T-cell (primary cell): ENCODE measurements around the gene ENTHD1. TPM values are rescaled to one million over a fixed set of nuclear protein-coding genes. Genes with fewer than 3 reads are reported as not detected.

Source experiments
- ATAC-seq, 4 experiments: fragments of 200-7000 bp in 3 of 4; fragments of 150-1000 bp in 1 of 4; cut with Tn5 transposase; replicated peaks in 1 of 4; 1 replicate in 3 of 4; 2 replicates in 1 of 4; pipeline ENCODE4 v1.10.0; 2021; ENCODE audit warnings: moderate library complexity in 3 of 4, mild to moderate bottlenecking in 2 of 4, moderate number of reproducible peaks in 1 of 4
- CTCF ChIA-PET, 2 donors: fragments of 300-600 bp; sonication (Branson Sonifier 250); formaldehyde crosslinking; loops; one replicate each; lab custom pipeline; 2022; ENCODE audit warnings: antibody characterized with exemption in 2 of 2; lab: Charles Lee
- POLR2A ChIA-PET, 2 donors: fragments of 300-600 bp; sonication (Branson Sonifier 250); formaldehyde crosslinking; loops; one replicate each; lab custom pipeline; 2022; ENCODE audit warnings: antibody characterized with exemption in 2 of 2; lab: Charles Lee
- DNase-seq, 35 experiments: peaks; one replicate each; pipeline versions ENCODE4 v3.0.0 to v3.0.0-alpha.2; 2013 to 2023
- H3K27ac ChIP-seq: one replicate; pipeline ENCODE4 v1.5.1; 2013; ENCODE audit warnings: low read length
- H3K27me3 ChIP-seq, 2 experiments: replicated peaks in 1 of 2; 1 replicate in 1 of 2; 2 replicates in 1 of 2; pipeline versions ENCODE4 v1.6.1 to v1.7.0; 2013; ENCODE audit warnings: low read length in 1 of 2, mixed read lengths in 1 of 2; ENCODE audit not compliant: control insufficient read depth in 2 of 2, insufficient read depth in 2 of 2; ENCODE audit errors: extremely low read depth in 1 of 2
- H3K36me3 ChIP-seq, 2 donors: 1 replicate in 1 of 2; 2 replicates in 1 of 2; pipeline versions ENCODE4 v1.6.1 to v1.7.0; 2013; ENCODE audit warnings: low read length in 1 of 2; ENCODE audit not compliant: control insufficient read depth in 2 of 2, insufficient read depth in 1 of 2; ENCODE audit errors: extremely low read depth in 1 of 2
- H3K4me1 ChIP-seq, 2 experiments: 1 replicate in 1 of 2; 2 replicates in 1 of 2; pipeline versions ENCODE4 v1.6.1 to v1.7.0; 2013; ENCODE audit warnings: low read length in 2 of 2, mixed read lengths in 1 of 2; ENCODE audit not compliant: insufficient read depth in 2 of 2, control insufficient read depth in 1 of 2; ENCODE audit errors: extremely low read depth in 1 of 2
- H3K4me3 ChIP-seq, 2 donors: 1 replicate in 1 of 2; 2 replicates in 1 of 2; pipeline versions ENCODE4 v1.5.1 to v1.7.0; 2013; ENCODE audit warnings: mild to moderate bottlenecking in 2 of 2, low read length in 1 of 2, moderate library complexity in 1 of 2; ENCODE audit not compliant: control insufficient read depth in 1 of 2; ENCODE audit errors: extremely low read depth in 1 of 2
- H3K9me3 ChIP-seq: 2 replicates; pipeline ENCODE4 v1.7.0; 2013
- H3K27ac Mint-ChIP-seq, 2 donors: one replicate each; pipeline ENCODE4 v1.8.0; 2020 to 2021; ENCODE audit warnings: mild to moderate bottlenecking in 2 of 2, mixed read lengths in 2 of 2
- H3K27me3 Mint-ChIP-seq, 2 donors: one replicate each; pipeline ENCODE4 v1.8.0; 2021 to 2022; ENCODE audit warnings: mixed read lengths in 2 of 2
- H3K36me3 Mint-ChIP-seq: one replicate; pipeline ENCODE4 v1.8.0; 2021; ENCODE audit warnings: mixed read lengths
- H3K4me1 Mint-ChIP-seq, 3 donors: one replicate each; pipeline ENCODE4 v1.8.0; 2020 to 2022; ENCODE audit warnings: mixed read lengths in 3 of 3, mild to moderate bottlenecking in 1 of 3
- H3K4me3 Mint-ChIP-seq, 3 donors: one replicate each; pipeline ENCODE4 v1.8.0; 2020 to 2022; ENCODE audit warnings: mild to moderate bottlenecking in 3 of 3, mixed read lengths in 3 of 3, moderate library complexity in 3 of 3
- H3K9me3 Mint-ChIP-seq, 3 donors: one replicate each; pipeline ENCODE4 v1.8.0; 2020 to 2022; ENCODE audit warnings: mixed read lengths in 3 of 3
- WGBS: methylation state at CpG from one replicate; pipeline ENCODE4 v1.1.5; 2013; ENCODE audit warnings: missing lambda C conversion rate; ENCODE audit not compliant: insufficient coverage; 5-methylcytosine and 5-hydroxymethylcytosine counted together
- total RNA-seq, 35 experiments: library from RNA in 6 of 35; stranded (reverse) in 6 of 35; fragments of 120-200 nt in 1 of 35; gene quantifications; one replicate each; pipeline versions ENCODE4 v1.2.1 to v1.2.4 and lab custom pipeline; 2013 to 2026

Gene ENTHD1
- total RNA-seq, 5 donors from 2014 or later (not counting 1 experiment from before 2014, with no cell fraction given), result 0.13 to 0.36 (median 0.20) TPM

DNA sequence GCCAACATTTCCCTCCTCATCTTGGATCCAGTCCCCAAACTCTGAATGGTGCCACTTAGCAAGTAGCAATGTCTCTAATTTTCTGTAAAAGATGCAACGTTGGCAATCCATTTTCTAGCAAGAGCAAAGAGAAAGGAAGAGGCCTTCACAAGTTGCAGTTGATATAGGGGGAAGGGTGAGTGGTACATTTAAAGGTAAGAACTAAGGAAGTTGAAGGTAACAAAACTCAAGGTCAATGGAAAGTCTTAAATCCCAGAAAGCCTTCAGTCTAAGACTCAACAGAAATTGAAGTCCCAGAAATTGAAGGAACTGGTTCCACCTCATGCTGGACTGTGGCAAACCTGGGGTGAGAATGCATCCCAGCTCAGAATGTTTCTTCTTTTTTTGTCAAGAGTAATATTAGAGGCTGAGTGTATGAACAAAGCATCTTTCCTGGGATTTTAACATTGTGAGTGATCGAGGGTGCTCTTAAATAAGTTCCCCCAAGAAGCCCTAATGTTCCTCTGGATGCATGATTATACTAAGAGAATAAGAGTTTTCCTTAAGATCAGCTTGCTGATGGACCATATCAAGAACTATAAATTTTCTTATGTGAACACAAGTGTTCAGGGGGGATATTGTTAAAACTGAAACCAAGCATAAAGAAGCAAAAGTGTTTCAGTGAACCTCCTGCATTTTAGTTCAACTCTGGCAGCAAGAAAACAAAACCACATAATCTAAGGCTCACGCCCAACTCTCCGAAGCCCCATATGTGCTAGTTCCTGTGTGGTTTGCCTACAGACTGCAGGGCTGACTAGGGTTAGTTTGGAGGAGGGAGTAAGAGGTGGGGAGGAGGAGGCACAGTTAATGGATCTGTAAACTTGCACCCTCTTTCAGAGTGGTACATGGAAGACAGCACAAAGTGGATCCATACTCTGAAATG, 7.0 kb upstream of the ENTHD1 start, which contains the start of gene GRAP2:
GRAP2 (plus strand) TSS at position 779 of the 922 bp plus-strand sequence. CDS start 46,023 bp downstream, outside the sequence.
- DNase-seq (peak in 34 of 35 experiments; percentile 54 to 88 (median 71)), ATAC-seq (peak; percentile 93 to 96 (median 94))
- WGBS, result 0% methylated on average over 1 of the region's 4 CpGs
- Mint-ChIP-seq H3K36me3 (peaks cover 16% of the 10 kb centered on the region), H3K27me3 (no peaks in the 10 kb centered on the region), H3K9me3 (no peaks in the 10 kb centered on the region), H3K27ac (peak within 1 kb of the TSS; percentile 99 to 100), H3K4me1 (peaks cover 20 to 33% (median 28%) of the 10 kb centered on the region in 3 donors), H3K4me3 (peak within 1 kb of the TSS; percentile 84 to 98 (median 97))
- CTCF ChIA-PET, result interaction anchor here in 1 of 2 donors (0.9 kb wide), 1 partner anchor 26 kb away, joined by 5 read pairs; no protein-coding TSS in a partner anchor
- H3K4me1 ChIP-seq, result peaks cover 26 to 28% of the 10 kb centered on the region in 2 experiments
- POLR2A ChIA-PET, result interaction anchor here in 1 of 2 donors (0.8 kb wide), 1 partner anchor 21 kb away, joined by 5 read pairs; no protein-coding TSS in a partner anchor
- H3K36me3 ChIP-seq, result no peaks in the 10 kb centered on the region
- H3K27me3 ChIP-seq, result no peaks in the 10 kb centered on the region
- H3K9me3 ChIP-seq, result no peaks in the 10 kb centered on the region
- peak within 1 kb of the TSS; percentile 72 to 91 for H3K4me3 ChIP-seq
- peak within 1 kb of the TSS; percentile 87 for H3K27ac ChIP-seq

DNA sequence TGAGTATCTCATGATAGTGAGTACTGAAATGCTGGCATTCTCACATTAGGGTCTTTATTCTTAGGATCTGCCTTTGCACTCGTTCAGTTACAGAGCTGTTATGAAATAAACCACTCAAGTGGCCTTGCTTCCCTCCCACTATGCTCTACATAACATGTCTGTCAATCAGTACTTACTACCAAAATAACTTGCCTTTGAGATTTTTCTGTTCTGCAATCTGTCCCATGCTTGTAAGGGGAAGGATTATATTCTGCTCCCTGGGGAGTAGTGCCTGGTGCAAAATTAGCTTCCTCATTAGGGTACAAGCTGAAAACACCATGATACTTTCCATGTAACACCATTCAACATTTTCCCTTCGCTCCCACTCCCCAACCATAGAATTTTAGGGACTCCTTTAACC, 5.4 kb upstream of the ENTHD1 start:
- DNase-seq, result no peak
- peaks cover 9% of the 10 kb centered on the region for H3K36me3 Mint-ChIP-seq
- ChIA-PET POLR2A (interaction anchor here in 1 of 2 donors (0.7 kb wide), 1 partner anchor 286 kb away, joined by 3 read pairs; no protein-coding TSS in a partner anchor), CTCF (no interaction called here)
- no peaks in the 10 kb centered on the region for H3K27me3 Mint-ChIP-seq
- H3K9me3 Mint-ChIP-seq, result no peaks in the 10 kb centered on the region
- peaks cover 19 to 22% (median 22%) of the 10 kb centered on the region in 3 donors for H3K4me1 Mint-ChIP-seq
- Histone ChIP-seq H3K4me3 (no peak overlapping the region), H3K27ac (peak overlapping the region; percentile 87), H3K27me3 (no peaks in the 10 kb centered on the region), H3K4me1 (peaks cover 26 to 28% of the 10 kb centered on the region in 2 experiments), H3K9me3 (no peaks in the 10 kb centered on the region), H3K36me3 (no peaks in the 10 kb centered on the region)
- H3K27ac Mint-ChIP-seq, result peak overlapping the region; percentile 99 to 100
- no peak for ATAC-seq
- H3K4me3 Mint-ChIP-seq, result peak overlapping the region in 2 of 3 donors; percentile 7 to 84
- WGBS, result no CpG with 5 or more reads among the region's 2 CpGs

DNA sequence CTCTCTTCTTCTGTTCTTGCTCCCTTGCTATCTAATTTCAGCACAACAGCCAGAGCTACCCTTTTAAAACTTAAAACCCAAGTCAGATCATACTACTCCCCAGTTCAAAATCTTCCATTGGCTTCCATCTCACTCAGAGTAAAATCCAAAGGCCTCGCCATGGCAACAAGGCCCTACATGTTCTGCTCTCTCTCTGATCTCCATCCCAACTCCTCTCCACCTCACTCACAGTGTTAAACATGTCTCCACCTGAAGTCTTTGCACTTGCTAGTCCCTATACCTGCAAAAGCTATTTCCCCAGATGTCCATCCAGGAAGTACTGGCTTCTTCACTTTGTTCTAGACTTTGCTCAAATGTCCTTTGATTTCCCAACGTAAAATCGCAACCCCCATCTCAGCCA, 4.3 kb upstream of the ENTHD1 start:
- ChIA-PET POLR2A (no interaction called here), CTCF (interaction anchor here in 1 of 2 donors (0.6 kb wide), 1 partner anchor 176 kb away, joined by 10 read pairs; no protein-coding TSS in a partner anchor)
- no peaks in the 10 kb centered on the region for H3K9me3 Mint-ChIP-seq
- no peak overlapping the region for H3K27ac Mint-ChIP-seq
- no peak overlapping the region for H3K4me3 Mint-ChIP-seq
- WGBS, result 80% methylated on average over 2 of the region's 3 CpGs
- no peaks in the 10 kb centered on the region for H3K27me3 ChIP-seq
- DNase-seq (no peak), ATAC-seq (no peak)
- H3K4me1 Mint-ChIP-seq, result peaks cover 19 to 23% (median 22%) of the 10 kb centered on the region in 3 donors
- H3K27ac ChIP-seq, result no peak overlapping the region
- no peaks in the 10 kb centered on the region for H3K27me3 Mint-ChIP-seq
- no peaks in the 10 kb centered on the region for H3K36me3 ChIP-seq
- H3K4me1 ChIP-seq, result peaks cover 26 to 28% of the 10 kb centered on the region in 2 experiments
- peaks cover 8% of the 10 kb centered on the region for H3K36me3 Mint-ChIP-seq
- no peaks in the 10 kb centered on the region for H3K9me3 ChIP-seq
- H3K4me3 ChIP-seq, result no peak overlapping the region

DNA sequence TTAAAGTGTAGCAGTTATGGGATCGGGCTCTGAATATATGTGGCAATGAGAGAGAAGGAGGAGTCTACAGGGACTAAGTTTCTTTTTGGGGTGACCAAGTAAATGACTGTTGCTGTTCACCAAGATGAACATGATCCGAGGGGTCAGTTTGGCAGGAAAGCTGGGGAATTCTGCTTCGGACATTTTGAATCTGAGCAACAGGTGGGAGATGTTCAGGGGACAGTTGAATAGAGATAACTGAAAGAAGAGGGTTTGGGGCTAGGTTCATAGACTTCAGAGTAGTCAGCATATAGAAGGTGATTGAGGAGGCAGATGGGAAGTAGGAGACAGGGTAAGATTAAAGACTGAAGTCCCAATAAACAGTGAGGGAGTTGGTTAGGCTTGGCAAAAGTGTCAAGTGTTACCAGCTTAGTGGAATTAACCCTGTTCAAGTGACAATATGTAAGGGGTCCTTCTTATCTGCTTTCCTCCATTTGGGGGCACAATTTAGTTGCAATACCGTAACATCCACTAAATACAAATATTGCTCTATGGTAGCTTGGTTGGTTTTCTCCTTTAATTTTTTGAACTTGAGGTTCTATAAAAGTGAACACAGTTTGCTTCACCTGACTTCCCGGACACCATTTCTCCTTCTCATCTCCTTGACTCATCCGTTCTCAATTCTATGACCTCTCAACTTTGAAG, 2.9 kb upstream of the ENTHD1 start:
- Histone ChIP-seq H3K27ac (no peak overlapping the region), H3K36me3 (no peaks in the 10 kb centered on the region), H3K4me1 (peaks cover 26 to 31% of the 10 kb centered on the region in 2 experiments), H3K4me3 (no peak overlapping the region), H3K9me3 (no peaks in the 10 kb centered on the region), H3K27me3 (no peaks in the 10 kb centered on the region)
- Mint-ChIP-seq H3K4me1 (peaks cover 29 to 34% (median 32%) of the 10 kb centered on the region in 3 donors), H3K27me3 (no peaks in the 10 kb centered on the region), H3K36me3 (no peaks in the 10 kb centered on the region), H3K27ac (no peak overlapping the region), H3K9me3 (no peaks in the 10 kb centered on the region), H3K4me3 (no peak overlapping the region)
- DNase-seq (no peak), ATAC-seq (no peak)
- WGBS, result 100% methylated on average over 5 of the region's 6 CpGs
- ChIA-PET POLR2A (interaction anchor here (0.5 to 1.1 kb wide), 4 partner anchors 13 to 49 kb away, joined by 3 to 9 read pairs (median 5); no protein-coding TSS in a partner anchor), CTCF (interaction anchor here in 1 of 2 donors (0.5 to 1.9 kb wide), 5 partner anchors 12 to 368 kb away, joined by 3 to 7 read pairs (median 3); no protein-coding TSS in a partner anchor)

DNA sequence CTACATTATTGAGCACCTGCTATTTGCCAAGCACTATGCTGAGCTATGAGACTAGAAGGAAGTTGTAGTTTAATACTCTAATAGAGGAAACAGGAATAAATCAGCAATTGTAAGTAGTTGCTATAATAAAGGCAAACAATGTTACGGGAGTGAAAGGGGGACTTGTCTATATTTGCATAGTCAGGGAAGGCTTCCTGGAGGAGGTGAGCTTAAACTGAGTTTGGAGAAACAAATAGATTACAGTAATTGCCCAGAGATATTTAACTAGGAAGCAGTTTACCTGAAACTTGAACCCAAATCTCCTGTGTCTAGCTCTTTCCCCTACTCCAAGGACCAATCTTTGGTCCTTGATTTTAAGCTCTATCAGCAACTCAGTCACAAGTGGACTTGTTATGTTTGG, 2.1 kb upstream of the ENTHD1 start:
- no peak overlapping the region for H3K27ac ChIP-seq
- H3K4me3 Mint-ChIP-seq, result no peak overlapping the region
- no peak overlapping the region for H3K27ac Mint-ChIP-seq
- H3K27me3 Mint-ChIP-seq, result no peaks in the 10 kb centered on the region
- WGBS, result 100% methylated on average over 1 of the region's 1 CpG
- no peaks in the 10 kb centered on the region for H3K36me3 ChIP-seq
- no peak for DNase-seq
- H3K27me3 ChIP-seq, result no peaks in the 10 kb centered on the region
- H3K4me1 ChIP-seq, result peaks cover 26 to 31% of the 10 kb centered on the region in 2 experiments
- no peaks in the 10 kb centered on the region for H3K36me3 Mint-ChIP-seq
- H3K4me3 ChIP-seq, result no peak overlapping the region
- ATAC-seq, result no peak
- peaks cover 30 to 33% (median 30%) of the 10 kb centered on the region in 3 donors for H3K4me1 Mint-ChIP-seq
- H3K9me3 ChIP-seq, result no peaks in the 10 kb centered on the region
- no peaks in the 10 kb centered on the region for H3K9me3 Mint-ChIP-seq
- ChIA-PET CTCF (interaction anchor here in 1 of 2 donors (0.6 to 1.9 kb wide), 4 partner anchors 11 to 55 kb away, joined by 3 to 5 read pairs (median 4); no protein-coding TSS in a partner anchor), POLR2A (interaction anchor here in 1 of 2 donors (0.6 kb wide), 1 partner anchor 90 kb away, joined by 8 read pairs; no protein-coding TSS in a partner anchor)
